Activated naive CD8-positive, alpha-beta T cell (primary cell): Measurements from ENCODE around the gene EPAS1.

Source experiments
- H3K27ac Mint-ChIP-seq: one replicate; pipeline ENCODE4 v1.8.0; 2021; ENCODE audit warnings: mixed read lengths
- H3K27me3 Mint-ChIP-seq: one replicate; pipeline ENCODE4 v1.8.0; 2021; ENCODE audit warnings: mixed read lengths
- H3K36me3 Mint-ChIP-seq: one replicate; pipeline ENCODE4 v1.8.0; 2021; ENCODE audit warnings: mixed read lengths
- H3K4me1 Mint-ChIP-seq: one replicate; pipeline ENCODE4 v1.8.0; 2021; ENCODE audit warnings: low read depth, mixed read lengths
- H3K4me3 Mint-ChIP-seq: one replicate; pipeline ENCODE4 v1.8.0; 2021; ENCODE audit warnings: mild to moderate bottlenecking, mixed read lengths
- H3K9me3 Mint-ChIP-seq: one replicate; pipeline ENCODE4 v1.8.0; 2021; ENCODE audit warnings: low read depth, mixed read lengths

EPAS1 gene

DNA sequence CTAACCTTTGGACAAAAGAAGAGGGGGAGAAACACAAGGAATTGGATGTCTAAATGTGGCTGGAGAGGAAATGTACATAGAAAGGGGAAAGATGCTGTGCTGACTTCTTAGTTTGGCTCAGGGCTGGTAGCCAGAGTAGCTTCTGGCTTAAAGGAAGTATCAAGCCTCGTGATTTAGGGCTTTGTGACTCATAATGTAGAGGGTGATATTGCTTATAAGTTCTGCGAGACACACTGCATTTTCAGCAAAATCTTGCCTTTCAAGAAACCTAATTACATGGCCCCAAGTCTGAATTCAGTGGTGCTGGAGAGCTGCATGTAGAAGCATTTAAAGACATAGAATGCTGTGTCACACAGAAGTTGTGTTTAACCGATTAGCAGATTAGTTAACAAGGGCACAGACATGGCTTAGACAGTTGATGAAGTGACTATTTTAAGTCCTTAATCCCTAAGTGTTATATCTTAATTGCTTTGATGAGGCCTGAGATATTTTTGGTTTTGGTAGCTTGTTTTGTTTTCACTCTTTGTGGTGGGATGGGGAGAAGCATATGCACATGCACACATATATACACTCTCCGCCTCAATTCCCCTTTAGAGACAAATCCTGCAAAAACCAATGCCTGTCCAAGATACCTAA lies 66.4 kb downstream of the EPAS1 start:
- H3K36me3 Mint-ChIP-seq: no peaks in the 10 kb centered on the region
- H3K4me1 Mint-ChIP-seq: peaks cover 37% of the 10 kb centered on the region
- no peak overlapping the region for H3K4me3 Mint-ChIP-seq
- no peak overlapping the region for H3K27ac Mint-ChIP-seq
- H3K9me3 Mint-ChIP-seq: no peaks in the 10 kb centered on the region
- H3K27me3 Mint-ChIP-seq: no peaks in the 10 kb centered on the region

DNA sequence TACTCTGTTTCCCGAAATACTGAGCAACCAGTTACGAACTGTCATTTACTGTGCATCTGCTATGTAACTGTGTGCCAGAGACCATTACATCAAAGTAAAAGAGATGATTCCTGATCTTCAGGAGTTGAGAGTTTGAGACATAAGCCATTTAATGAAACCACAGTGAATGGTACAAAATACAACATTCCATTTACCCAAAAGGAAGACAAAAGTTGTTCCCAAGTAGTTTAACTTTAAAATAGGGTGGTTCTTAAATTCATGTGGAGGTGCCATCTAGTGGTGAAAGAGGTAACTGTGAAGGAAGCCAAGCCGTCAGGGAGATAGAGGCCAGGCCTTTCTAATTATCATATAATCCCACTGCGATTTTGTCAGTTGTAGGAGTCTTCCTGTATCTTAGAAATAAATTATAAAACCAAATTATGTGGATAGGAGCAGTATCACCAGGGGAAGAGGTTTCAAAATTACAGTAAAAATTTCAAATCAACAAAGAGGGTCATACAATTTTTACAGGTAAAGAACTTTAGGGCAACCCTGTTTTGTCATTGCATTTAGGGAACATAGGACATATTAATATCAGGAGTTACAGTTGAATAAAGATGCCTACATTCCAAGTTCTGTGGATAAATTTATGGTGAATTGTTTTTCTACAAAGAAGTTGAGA lies 67.7 kb downstream of the EPAS1 start:
- Mint-ChIP-seq H3K4me1 (peaks cover 36% of the 10 kb centered on the region), H3K4me3 (no peak overlapping the region), H3K9me3 (no peaks in the 10 kb centered on the region), H3K27me3 (no peaks in the 10 kb centered on the region), H3K36me3 (no peaks in the 10 kb centered on the region), H3K27ac (no peak overlapping the region)

DNA sequence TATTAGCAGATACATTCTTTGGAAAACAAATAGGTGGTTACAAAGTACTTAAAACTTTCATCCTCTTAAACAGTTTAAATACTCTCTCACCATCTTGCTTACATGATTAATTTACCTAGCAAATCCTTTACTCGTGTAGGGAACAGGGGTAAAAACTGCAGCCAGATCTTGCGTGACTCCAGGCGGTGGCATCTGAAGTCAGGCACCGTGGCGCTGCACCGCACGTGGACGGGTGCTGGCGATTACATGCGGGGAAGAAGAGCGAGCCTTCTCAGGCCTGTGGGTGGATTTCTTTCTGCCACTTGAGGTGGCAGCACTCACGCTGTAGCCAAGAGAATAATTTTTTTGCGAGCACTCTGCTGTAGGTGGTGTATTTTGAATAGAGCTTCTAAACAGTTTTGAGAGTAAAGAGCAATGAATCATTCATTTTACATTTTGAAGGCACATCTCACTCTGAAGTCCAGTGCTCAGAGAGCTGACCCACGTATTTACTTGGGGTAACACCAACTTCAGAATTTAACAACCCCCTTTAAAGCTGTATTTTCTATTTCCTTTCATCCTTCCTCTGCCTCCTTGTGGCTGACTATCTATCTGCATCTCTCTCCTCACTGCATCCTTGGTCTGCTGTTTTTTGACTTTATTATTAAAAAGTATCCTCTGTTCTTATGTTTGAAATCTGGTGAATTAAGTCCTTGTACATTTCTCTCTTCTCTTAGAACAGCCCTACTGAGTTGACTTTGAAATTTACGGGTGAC lies 68.9 kb downstream of the EPAS1 start:
- Mint-ChIP-seq H3K36me3 (no peaks in the 10 kb centered on the region), H3K27me3 (no peaks in the 10 kb centered on the region), H3K27ac (no peak overlapping the region), H3K4me1 (peaks cover 35% of the 10 kb centered on the region), H3K4me3 (no peak overlapping the region), H3K9me3 (no peaks in the 10 kb centered on the region)

DNA sequence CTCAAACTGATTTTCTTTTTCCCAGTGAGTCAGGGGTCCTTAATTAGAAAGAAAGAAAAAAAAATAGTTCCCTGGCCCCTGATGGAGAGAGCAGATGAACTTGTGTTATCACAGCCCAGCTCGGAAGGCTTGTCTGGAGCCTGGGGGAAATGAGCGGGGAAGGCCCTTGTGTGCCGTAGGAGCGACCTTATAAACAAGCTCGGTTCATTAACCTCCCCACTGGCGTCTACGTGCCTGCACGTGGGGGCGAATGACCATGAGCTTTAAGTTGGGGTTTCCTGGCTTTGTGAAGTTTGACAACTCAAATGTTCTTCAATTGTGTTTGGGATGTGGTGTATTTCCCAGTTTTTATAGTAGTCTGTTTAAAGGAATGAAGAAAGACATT lies 69.5 kb downstream of the EPAS1 start:
- no peak overlapping the region for H3K27ac Mint-ChIP-seq
- H3K4me1 Mint-ChIP-seq: peaks cover 30% of the 10 kb centered on the region
- H3K36me3 Mint-ChIP-seq: no peaks in the 10 kb centered on the region
- no peak overlapping the region for H3K4me3 Mint-ChIP-seq
- no peaks in the 10 kb centered on the region for H3K9me3 Mint-ChIP-seq
- no peaks in the 10 kb centered on the region for H3K27me3 Mint-ChIP-seq

DNA sequence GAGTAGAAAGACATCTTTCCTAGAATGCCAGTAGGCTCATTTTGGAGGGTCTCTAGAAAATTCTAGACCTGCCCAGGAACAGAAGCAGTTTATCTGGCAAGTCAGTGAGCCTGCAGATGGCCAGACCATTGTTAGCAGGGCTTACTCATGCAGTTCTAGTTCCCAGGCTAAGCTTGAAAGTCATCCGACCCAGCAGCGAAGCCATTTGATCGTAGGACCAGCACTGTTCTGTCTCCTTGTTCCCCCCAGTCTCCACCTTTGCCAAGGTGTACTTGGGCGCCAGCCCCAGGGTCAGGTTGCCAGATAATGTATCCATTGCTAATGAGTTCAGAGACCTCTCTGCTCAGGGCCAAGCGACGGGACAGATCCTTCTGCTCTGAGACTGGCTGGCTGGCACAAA lies 70.1 kb downstream of the EPAS1 start:
- Mint-ChIP-seq H3K27me3 (no peaks in the 10 kb centered on the region), H3K9me3 (no peaks in the 10 kb centered on the region), H3K4me1 (peaks cover 24% of the 10 kb centered on the region), H3K4me3 (no peak overlapping the region), H3K36me3 (no peaks in the 10 kb centered on the region), H3K27ac (no peak overlapping the region)

DNA sequence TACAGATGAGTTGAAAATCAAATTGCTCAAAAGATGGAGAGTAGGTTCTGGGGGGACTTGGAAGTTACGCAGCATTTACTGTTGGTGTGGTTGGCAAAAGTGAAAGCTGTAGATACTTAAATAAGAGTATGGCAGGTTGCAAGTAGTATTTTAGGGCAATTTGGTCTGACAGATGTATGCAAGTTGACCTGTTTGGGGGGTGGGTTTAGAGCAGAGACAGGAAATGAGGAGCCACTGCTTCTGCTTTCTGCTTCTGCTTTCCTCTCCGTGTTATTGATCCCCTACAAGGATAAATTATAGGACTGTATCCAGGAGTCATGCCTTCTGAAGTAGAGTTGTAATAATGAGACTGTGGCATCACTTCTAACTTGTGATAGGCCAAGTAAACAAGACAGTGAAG lies 71.2 kb downstream of the EPAS1 start:
- Mint-ChIP-seq H3K36me3 (no peaks in the 10 kb centered on the region), H3K27ac (no peak overlapping the region), H3K4me1 (peaks cover 13% of the 10 kb centered on the region), H3K27me3 (no peaks in the 10 kb centered on the region), H3K4me3 (no peak overlapping the region), H3K9me3 (no peaks in the 10 kb centered on the region)

DNA sequence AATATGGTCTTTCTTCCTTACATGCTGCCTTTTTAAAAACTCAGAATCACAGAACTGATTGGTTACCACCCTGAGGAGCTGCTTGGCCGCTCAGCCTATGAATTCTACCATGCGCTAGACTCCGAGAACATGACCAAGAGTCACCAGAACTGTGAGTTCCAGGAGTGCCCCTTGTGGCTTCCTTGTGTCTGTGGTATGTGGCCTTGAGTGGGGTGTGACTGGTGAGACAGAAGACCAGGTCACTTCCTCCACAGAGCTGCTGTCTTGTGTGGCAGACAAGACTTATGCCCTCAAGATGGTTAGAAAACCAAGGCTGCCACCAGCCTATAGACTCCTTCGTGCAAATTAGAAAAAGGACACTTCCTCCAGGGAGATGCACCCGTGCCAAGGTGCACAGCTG lies 72.6 kb downstream of the EPAS1 start:
- peaks cover 3% of the 10 kb centered on the region for H3K4me1 Mint-ChIP-seq
- no peaks in the 10 kb centered on the region for H3K9me3 Mint-ChIP-seq
- H3K27ac Mint-ChIP-seq: no peak overlapping the region
- no peaks in the 10 kb centered on the region for H3K36me3 Mint-ChIP-seq
- H3K4me3 Mint-ChIP-seq: no peak overlapping the region
- H3K27me3 Mint-ChIP-seq: no peaks in the 10 kb centered on the region

DNA sequence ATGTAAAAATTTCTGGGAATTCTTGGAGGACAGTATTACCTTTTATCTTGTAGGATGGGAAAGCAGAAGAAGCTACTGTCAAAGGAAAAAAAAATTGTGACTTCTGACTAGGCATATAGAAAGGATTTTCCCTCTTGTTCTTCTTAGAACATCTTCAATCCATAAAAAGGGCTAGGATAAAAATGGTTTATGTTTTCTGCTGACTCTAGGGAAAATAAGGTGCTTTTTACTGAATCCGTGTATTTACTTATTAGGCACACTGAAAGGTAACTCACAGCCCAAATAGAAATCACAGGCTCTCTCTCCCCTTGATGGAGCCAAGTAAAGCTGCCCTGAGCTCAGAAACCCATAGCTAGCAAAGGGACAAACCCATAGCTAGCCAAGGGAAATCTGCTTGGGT lies 74.6 kb downstream of the EPAS1 start:
- no peak overlapping the region for H3K4me3 Mint-ChIP-seq
- H3K9me3 Mint-ChIP-seq: no peaks in the 10 kb centered on the region
- no peak overlapping the region for H3K27ac Mint-ChIP-seq
- H3K4me1 Mint-ChIP-seq: no peaks in the 10 kb centered on the region
- no peaks in the 10 kb centered on the region for H3K27me3 Mint-ChIP-seq
- H3K36me3 Mint-ChIP-seq: no peaks in the 10 kb centered on the region

DNA sequence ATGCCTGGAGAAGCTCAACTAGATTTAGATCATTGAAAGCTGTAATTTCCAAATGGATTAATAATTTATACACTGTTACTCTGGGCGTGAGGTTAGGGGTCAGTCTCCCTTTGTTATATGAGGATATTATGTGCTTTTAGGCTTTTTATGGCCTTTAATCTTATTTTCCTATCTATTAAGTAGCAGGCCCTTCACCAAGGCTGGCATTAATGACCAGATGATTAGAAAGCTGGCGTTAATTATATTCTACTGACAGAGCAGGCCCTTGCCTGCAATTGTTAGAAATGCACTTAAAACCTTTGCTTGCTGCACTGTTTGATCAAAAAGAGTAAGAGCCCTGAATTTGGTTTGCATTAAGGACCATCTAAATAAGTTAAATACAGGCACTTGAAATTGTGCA lies 75.3 kb downstream of the EPAS1 start:
- H3K9me3 Mint-ChIP-seq: no peaks in the 10 kb centered on the region
- no peaks in the 10 kb centered on the region for H3K27me3 Mint-ChIP-seq
- H3K36me3 Mint-ChIP-seq: no peaks in the 10 kb centered on the region
- no peak overlapping the region for H3K4me3 Mint-ChIP-seq
- H3K27ac Mint-ChIP-seq: no peak overlapping the region
- no peaks in the 10 kb centered on the region for H3K4me1 Mint-ChIP-seq

DNA sequence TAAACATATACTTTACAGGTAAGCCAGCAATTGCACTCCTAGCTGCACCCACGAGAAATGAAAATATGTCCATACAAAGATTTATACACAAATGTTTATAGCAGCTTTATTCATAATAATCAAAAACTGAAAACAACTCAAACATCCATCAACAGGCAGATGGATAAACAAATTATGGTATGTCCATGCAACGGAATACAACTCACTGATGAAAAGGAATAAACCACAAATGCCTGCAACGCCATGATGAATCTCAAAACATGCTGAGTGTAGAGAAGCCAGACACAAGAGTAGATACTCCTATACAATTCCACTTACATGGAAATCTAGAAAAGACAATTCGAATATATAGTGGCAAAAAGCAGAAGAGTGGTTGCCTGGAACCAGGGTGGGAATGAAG lies 76.0 kb downstream of the EPAS1 start:
- no peaks in the 10 kb centered on the region for H3K9me3 Mint-ChIP-seq
- H3K27me3 Mint-ChIP-seq: no peaks in the 10 kb centered on the region
- no peak overlapping the region for H3K27ac Mint-ChIP-seq
- H3K4me1 Mint-ChIP-seq: no peaks in the 10 kb centered on the region
- H3K4me3 Mint-ChIP-seq: no peak overlapping the region
- no peaks in the 10 kb centered on the region for H3K36me3 Mint-ChIP-seq

DNA sequence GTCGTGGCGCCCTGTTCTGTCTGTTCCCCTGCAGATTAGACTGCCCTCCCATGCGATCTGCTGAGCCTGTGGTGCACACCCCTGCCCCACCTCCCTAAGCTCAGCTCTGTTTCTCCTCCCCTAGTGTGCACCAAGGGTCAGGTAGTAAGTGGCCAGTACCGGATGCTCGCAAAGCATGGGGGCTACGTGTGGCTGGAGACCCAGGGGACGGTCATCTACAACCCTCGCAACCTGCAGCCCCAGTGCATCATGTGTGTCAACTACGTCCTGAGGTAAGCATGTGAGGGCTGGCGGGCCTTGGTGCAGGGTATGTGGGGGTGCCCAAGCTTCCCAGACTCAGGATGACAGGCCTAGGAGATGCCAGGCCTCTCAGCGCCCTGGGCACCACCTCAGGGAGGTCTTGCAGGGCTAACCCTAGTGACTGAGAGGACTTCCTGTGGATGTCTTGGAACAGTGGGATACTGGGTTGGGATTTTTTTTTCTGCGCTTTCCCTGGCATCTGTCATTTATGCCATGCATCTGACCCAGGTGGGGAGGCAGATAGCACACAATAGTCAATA lies 78.4 kb downstream of the EPAS1 start:
- Mint-ChIP-seq H3K27ac (no peak overlapping the region), H3K4me1 (no peaks in the 10 kb centered on the region), H3K27me3 (no peaks in the 10 kb centered on the region), H3K9me3 (no peaks in the 10 kb centered on the region), H3K4me3 (no peak overlapping the region), H3K36me3 (peaks cover 3% of the 10 kb centered on the region)

DNA sequence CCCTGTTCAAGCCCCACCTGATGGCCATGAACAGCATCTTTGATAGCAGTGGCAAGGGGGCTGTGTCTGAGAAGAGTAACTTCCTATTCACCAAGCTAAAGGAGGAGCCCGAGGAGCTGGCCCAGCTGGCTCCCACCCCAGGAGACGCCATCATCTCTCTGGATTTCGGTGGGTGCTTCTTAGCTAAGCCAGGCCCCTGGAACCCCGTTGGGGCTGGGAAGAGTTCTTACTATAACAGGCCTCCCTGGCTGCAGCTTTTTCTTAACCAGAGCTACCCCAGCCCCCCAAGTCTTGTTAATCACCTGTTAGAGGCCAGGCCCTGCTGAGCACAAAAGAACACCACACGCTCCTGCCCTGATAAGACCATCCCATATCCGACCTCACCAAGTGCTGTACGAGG lies 79.4 kb downstream of the EPAS1 start:
- Mint-ChIP-seq H3K4me3 (no peak overlapping the region), H3K36me3 (peaks cover 3% of the 10 kb centered on the region), H3K27me3 (no peaks in the 10 kb centered on the region), H3K9me3 (no peaks in the 10 kb centered on the region), H3K27ac (no peak overlapping the region), H3K4me1 (no peaks in the 10 kb centered on the region)

DNA sequence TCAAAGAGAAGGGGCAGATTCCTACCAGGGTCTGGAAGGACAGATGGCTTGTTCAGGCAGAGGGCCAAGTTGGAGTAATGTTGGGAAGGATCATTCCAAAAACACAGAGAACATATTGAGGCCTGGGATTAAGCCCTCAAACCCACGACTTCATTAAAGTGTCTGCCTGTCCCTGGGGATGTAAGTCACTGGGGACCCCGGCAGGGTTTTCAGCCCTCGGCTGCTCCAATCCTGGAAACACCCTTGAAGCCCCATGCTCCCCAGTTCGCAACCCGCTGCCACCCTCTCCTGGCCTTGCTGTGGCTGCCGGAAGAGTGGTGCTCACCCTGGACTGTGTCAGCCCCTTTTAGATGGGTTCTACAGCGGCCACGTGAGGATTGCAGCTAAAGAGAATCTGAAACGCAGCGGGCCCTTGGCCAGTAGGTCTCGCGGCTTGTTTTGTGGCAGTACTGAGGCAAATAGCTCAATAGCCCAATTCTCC lies 79.9 kb downstream of the EPAS1 start:
- no peak overlapping the region for H3K4me3 Mint-ChIP-seq
- H3K9me3 Mint-ChIP-seq: no peaks in the 10 kb centered on the region
- no peaks in the 10 kb centered on the region for H3K27me3 Mint-ChIP-seq
- H3K4me1 Mint-ChIP-seq: no peaks in the 10 kb centered on the region
- peaks cover 3% of the 10 kb centered on the region for H3K36me3 Mint-ChIP-seq
- H3K27ac Mint-ChIP-seq: no peak overlapping the region

DNA sequence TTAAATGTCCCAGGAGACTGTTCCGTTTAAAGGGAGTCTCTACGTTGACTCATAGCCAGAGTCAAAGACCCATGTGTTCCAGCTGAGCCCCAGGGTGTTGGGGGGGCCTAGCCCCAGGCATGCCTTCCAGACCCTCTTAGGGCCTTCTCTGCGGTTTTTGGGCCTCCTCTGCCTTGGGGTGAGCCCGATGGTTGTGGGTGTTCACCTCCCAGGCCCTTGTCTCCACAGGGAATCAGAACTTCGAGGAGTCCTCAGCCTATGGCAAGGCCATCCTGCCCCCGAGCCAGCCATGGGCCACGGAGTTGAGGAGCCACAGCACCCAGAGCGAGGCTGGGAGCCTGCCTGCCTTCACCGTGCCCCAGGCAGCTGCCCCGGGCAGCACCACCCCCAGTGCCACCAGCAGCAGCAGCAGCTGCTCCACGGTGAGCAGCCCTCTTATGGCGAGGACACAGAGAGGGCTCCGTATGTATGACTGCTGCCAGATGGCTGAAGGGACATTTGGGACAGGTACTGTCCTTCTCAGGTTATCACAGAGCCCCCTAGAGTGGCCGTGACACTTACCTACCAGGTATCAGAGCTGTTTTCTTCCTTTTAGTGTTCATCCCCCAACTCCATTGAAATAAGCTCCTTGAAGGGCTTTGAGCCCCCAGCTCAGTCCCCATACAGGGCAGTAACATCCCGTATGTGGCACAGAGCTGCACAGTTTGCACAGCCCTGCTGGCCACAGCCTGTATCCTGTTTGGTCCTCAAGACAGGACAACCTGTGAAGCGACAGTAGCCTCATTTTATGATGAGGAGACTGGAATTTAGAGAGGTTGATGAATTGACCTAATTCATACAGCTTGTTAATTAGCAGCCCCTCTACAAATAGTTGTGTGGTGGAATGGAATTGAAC lies 80.7 kb downstream of the EPAS1 start:
- Mint-ChIP-seq H3K4me3 (no peak overlapping the region), H3K27ac (no peak overlapping the region), H3K4me1 (no peaks in the 10 kb centered on the region), H3K36me3 (peaks cover 3% of the 10 kb centered on the region), H3K9me3 (no peaks in the 10 kb centered on the region), H3K27me3 (no peaks in the 10 kb centered on the region)
